Measurements from ENCODE around the gene SCFD2. TPM values are rescaled to one million over a fixed set of nuclear protein-coding genes. Genes with fewer than 3 reads are reported as not detected.

SCFD2 gene
- total RNA-seq, 4 donors from 2014 or later = 13.1 to 27.4 (median 19.8) TPM

- TF ChIP-seq CTCF (IDR thresholded peaks at IDR 0.05; ENCODE audit: low read depth) = no peak
These were observed 271.8 kb downstream of the SCFD2 start for GRCh38 chr4:53094040-53094439.

GRCh38 chr4:53089936-53090729 lies 275.7 kb downstream of the SCFD2 start:
- TF ChIP-seq CTCF (IDR thresholded peaks at IDR 0.05; ENCODE audit: low read depth) = no peak

- TF ChIP-seq CTCF (IDR thresholded peaks at IDR 0.05; ENCODE audit: low read depth) = no peak
These were observed 277.7 kb downstream of the SCFD2 start for GRCh38 chr4:53088152-53088551.

- no peak for TF ChIP-seq CTCF (IDR thresholded peaks at IDR 0.05; ENCODE audit: low read depth)
These were observed 289.4 kb downstream of the SCFD2 start for GRCh38 chr4:53076374-53076958.

- no peak for TF ChIP-seq CTCF (IDR thresholded peaks at IDR 0.05; ENCODE audit: low read depth)
These were observed 290.6 kb downstream of the SCFD2 start for GRCh38 chr4:53075162-53075785.

GRCh38 chr4:53068755-53069330 lies 297.0 kb downstream of the SCFD2 start:
- no peak for TF ChIP-seq CTCF (IDR thresholded peaks at IDR 0.05; ENCODE audit: low read depth)

All from subcutaneous adipose tissue (tissue), 4 donors.